Measurements from ENCODE around the gene OSBPL7.

DNA sequence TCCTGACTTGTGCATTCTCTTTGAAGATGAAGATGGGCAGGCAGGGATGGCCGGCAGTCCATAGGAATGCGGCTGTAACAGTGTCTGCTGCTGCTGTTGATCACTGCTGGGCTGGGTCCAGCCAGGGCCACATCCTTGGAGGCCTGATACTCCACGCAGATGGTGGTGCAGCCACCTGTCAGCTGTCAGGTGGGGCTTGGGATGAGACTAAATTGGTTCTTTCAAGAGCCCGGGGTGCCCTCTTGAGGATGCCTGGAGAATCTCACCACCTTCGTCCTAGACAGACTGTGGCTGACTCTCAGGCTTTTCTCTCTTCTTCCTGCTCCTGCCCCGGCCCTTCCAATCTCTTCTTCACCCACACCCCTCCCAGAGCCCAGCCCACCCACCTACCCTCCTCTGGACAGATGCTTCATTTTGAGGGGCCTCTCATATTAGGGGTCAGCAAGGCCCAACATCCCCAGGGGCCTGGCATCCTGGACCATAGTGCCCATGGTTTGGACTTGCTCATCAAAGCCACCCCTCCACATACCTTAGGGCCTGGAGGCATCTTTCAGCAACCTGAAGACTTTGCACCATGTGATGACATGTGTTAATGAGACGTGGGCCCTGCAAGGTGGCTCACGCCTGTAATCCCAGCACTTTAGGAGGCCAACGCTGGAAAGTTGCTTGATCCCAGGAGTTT lies 19.1 kb downstream of the OSBPL7 start:
- TF ChIP-seq, protein P1, sequence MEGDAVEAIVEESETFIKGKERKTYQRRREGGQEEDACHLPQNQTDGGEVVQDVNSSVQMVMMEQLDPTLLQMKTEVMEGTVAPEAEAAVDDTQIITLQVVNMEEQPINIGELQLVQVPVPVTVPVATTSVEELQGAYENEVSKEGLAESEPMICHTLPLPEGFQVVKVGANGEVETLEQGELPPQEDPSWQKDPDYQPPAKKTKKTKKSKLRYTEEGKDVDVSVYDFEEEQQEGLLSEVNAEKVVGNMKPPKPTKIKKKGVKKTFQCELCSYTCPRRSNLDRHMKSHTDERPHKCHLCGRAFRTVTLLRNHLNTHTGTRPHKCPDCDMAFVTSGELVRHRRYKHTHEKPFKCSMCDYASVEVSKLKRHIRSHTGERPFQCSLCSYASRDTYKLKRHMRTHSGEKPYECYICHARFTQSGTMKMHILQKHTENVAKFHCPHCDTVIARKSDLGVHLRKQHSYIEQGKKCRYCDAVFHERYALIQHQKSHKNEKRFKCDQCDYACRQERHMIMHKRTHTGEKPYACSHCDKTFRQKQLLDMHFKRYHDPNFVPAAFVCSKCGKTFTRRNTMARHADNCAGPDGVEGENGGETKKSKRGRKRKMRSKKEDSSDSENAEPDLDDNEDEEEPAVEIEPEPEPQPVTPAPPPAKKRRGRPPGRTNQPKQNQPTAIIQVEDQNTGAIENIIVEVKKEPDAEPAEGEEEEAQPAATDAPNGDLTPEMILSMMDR (IDR thresholded peaks at IDR 0.05) = peak; percentile 91
- TF ChIP-seq, protein P2, sequence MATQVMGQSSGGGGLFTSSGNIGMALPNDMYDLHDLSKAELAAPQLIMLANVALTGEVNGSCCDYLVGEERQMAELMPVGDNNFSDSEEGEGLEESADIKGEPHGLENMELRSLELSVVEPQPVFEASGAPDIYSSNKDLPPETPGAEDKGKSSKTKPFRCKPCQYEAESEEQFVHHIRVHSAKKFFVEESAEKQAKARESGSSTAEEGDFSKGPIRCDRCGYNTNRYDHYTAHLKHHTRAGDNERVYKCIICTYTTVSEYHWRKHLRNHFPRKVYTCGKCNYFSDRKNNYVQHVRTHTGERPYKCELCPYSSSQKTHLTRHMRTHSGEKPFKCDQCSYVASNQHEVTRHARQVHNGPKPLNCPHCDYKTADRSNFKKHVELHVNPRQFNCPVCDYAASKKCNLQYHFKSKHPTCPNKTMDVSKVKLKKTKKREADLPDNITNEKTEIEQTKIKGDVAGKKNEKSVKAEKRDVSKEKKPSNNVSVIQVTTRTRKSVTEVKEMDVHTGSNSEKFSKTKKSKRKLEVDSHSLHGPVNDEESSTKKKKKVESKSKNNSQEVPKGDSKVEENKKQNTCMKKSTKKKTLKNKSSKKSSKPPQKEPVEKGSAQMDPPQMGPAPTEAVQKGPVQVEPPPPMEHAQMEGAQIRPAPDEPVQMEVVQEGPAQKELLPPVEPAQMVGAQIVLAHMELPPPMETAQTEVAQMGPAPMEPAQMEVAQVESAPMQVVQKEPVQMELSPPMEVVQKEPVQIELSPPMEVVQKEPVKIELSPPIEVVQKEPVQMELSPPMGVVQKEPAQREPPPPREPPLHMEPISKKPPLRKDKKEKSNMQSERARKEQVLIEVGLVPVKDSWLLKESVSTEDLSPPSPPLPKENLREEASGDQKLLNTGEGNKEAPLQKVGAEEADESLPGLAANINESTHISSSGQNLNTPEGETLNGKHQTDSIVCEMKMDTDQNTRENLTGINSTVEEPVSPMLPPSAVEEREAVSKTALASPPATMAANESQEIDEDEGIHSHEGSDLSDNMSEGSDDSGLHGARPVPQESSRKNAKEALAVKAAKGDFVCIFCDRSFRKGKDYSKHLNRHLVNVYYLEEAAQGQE (IDR thresholded peaks at IDR 0.05; ENCODE audit: insufficient read depth in 1 of 2, low read depth in 2 of 2, low read length in 1 of 2) = no peak
- TF ChIP-seq SIN3A (IDR thresholded peaks at IDR 0.05; ENCODE audit: borderline replicate concordance, insufficient read depth, low read depth, low read length) (no peak), POLR2AphosphoS5 (IDR thresholded peaks at IDR 0.05; ENCODE audit: low read depth, low read length) (no peak), TCF7L2 (IDR thresholded peaks at IDR 0.05; ENCODE audit: low read depth, low read length) (no peak)

All from Panc1 (cell line).